T-cell (primary cell): ENCODE measurements around the gene CDH13. TPM values are rescaled to one million over a fixed set of nuclear protein-coding genes. Genes with fewer than 3 reads are reported as not detected.
A peak's percentile ranks its signal among the peaks of the same experiment; 100 is the strongest.

Experiments
- ATAC-seq, 4 experiments: fragments of 200-7000 bp in 3 of 4; fragments of 150-1000 bp in 1 of 4; cut with Tn5 transposase; replicated peaks in 1 of 4; 1 replicate in 3 of 4; 2 replicates in 1 of 4; pipeline ENCODE4 v1.10.0; 2021; ENCODE audit warnings: moderate library complexity in 3 of 4, mild to moderate bottlenecking in 2 of 4, moderate number of reproducible peaks in 1 of 4
- CTCF ChIA-PET, 2 donors: fragments of 300-600 bp; sonication (Branson Sonifier 250); formaldehyde crosslinking; loops; one replicate each; lab custom pipeline; 2022; ENCODE audit warnings: antibody characterized with exemption in 2 of 2; lab: Charles Lee
- POLR2A ChIA-PET, 2 donors: fragments of 300-600 bp; sonication (Branson Sonifier 250); formaldehyde crosslinking; loops; one replicate each; lab custom pipeline; 2022; ENCODE audit warnings: antibody characterized with exemption in 2 of 2; lab: Charles Lee
- DNase-seq, 35 experiments: peaks; one replicate each; pipeline versions ENCODE4 v3.0.0 to v3.0.0-alpha.2; 2013 to 2023
- H3K27ac ChIP-seq: one replicate; pipeline ENCODE4 v1.5.1; 2013; ENCODE audit warnings: low read length
- H3K27me3 ChIP-seq, 2 experiments: replicated peaks in 1 of 2; 1 replicate in 1 of 2; 2 replicates in 1 of 2; pipeline versions ENCODE4 v1.6.1 to v1.7.0; 2013; ENCODE audit warnings: low read length in 1 of 2, mixed read lengths in 1 of 2; ENCODE audit not compliant: control insufficient read depth in 2 of 2, insufficient read depth in 2 of 2; ENCODE audit errors: extremely low read depth in 1 of 2
- H3K36me3 ChIP-seq, 2 donors: 1 replicate in 1 of 2; 2 replicates in 1 of 2; pipeline versions ENCODE4 v1.6.1 to v1.7.0; 2013; ENCODE audit warnings: low read length in 1 of 2; ENCODE audit not compliant: control insufficient read depth in 2 of 2, insufficient read depth in 1 of 2; ENCODE audit errors: extremely low read depth in 1 of 2
- H3K4me1 ChIP-seq, 2 experiments: 1 replicate in 1 of 2; 2 replicates in 1 of 2; pipeline versions ENCODE4 v1.6.1 to v1.7.0; 2013; ENCODE audit warnings: low read length in 2 of 2, mixed read lengths in 1 of 2; ENCODE audit not compliant: insufficient read depth in 2 of 2, control insufficient read depth in 1 of 2; ENCODE audit errors: extremely low read depth in 1 of 2
- H3K4me3 ChIP-seq, 2 donors: 1 replicate in 1 of 2; 2 replicates in 1 of 2; pipeline versions ENCODE4 v1.5.1 to v1.7.0; 2013; ENCODE audit warnings: mild to moderate bottlenecking in 2 of 2, low read length in 1 of 2, moderate library complexity in 1 of 2; ENCODE audit not compliant: control insufficient read depth in 1 of 2; ENCODE audit errors: extremely low read depth in 1 of 2
- H3K9me3 ChIP-seq: 2 replicates; pipeline ENCODE4 v1.7.0; 2013
- H3K27ac Mint-ChIP-seq, 2 donors: one replicate each; pipeline ENCODE4 v1.8.0; 2020 to 2021; ENCODE audit warnings: mild to moderate bottlenecking in 2 of 2, mixed read lengths in 2 of 2
- H3K27me3 Mint-ChIP-seq, 2 donors: one replicate each; pipeline ENCODE4 v1.8.0; 2021 to 2022; ENCODE audit warnings: mixed read lengths in 2 of 2
- H3K36me3 Mint-ChIP-seq: one replicate; pipeline ENCODE4 v1.8.0; 2021; ENCODE audit warnings: mixed read lengths
- H3K4me1 Mint-ChIP-seq, 3 donors: one replicate each; pipeline ENCODE4 v1.8.0; 2020 to 2022; ENCODE audit warnings: mixed read lengths in 3 of 3, mild to moderate bottlenecking in 1 of 3
- H3K4me3 Mint-ChIP-seq, 3 donors: one replicate each; pipeline ENCODE4 v1.8.0; 2020 to 2022; ENCODE audit warnings: mild to moderate bottlenecking in 3 of 3, mixed read lengths in 3 of 3, moderate library complexity in 3 of 3
- H3K9me3 Mint-ChIP-seq, 3 donors: one replicate each; pipeline ENCODE4 v1.8.0; 2020 to 2022; ENCODE audit warnings: mixed read lengths in 3 of 3
- WGBS: methylation state at CpG from one replicate; pipeline ENCODE4 v1.1.5; 2013; ENCODE audit warnings: missing lambda C conversion rate; ENCODE audit not compliant: insufficient coverage; 5-methylcytosine and 5-hydroxymethylcytosine counted together
- total RNA-seq, 35 experiments: library from RNA in 6 of 35; stranded (reverse) in 6 of 35; fragments of 120-200 nt in 1 of 35; gene quantifications; one replicate each; pipeline versions ENCODE4 v1.2.1 to v1.2.4 and lab custom pipeline; 2013 to 2026

The CDH13 gene
- total RNA-seq, 5 donors from 2014 or later (not counting 1 experiment from before 2014, with no cell fraction given), result not detected

DNA sequence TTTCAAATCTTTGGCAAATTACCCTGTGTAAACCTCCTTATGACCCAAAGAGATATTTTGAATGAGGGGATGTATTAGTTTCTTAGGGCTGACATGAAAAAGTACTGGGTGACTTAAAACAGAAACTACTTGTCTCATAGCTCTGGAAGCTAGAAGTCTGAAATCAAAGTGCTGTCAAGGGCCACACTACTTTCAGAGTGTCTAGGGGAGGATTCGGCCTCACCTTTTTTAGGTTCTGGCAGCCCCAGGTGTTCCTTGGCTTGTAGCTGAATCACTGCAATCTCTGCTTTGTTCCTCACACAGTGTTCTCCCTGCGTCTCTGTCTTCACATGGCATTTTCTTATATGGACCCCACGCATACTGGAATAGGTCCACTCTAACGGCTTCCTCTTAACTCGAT, 322.2 kb downstream of the CDH13 start:
- 87% methylated on average over 3 of the region's 5 CpGs for WGBS
- POLR2A ChIA-PET, result no interaction called here
- CTCF ChIA-PET, result no interaction called here

DNA sequence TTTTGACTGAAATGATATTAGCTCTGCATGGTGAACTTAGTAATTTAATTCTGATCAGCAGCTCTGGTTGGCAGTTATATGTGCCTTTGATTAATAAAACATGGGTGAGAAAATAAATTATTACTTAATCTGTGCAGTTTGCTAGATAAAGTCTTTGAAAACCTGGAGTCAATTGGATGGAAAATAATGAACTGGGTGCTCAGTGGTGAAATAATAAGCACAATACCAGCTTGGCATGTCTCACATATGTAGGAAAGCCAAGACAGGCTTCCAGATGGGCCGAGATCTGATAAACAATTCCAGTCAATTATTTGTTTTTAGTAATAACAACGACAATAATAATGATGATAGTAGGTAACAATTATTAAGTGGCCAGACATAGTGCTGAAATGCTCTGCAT, 326.7 kb downstream of the CDH13 start:
- peaks cover 0 to 5% (median 0%) of the 10 kb centered on the region in 3 donors for H3K4me1 Mint-ChIP-seq
- ChIA-PET CTCF (no interaction called here), POLR2A (no interaction called here)
- peaks cover 0 to 3% of the 10 kb centered on the region in 2 donors for H3K27me3 Mint-ChIP-seq
- H3K9me3 Mint-ChIP-seq, result peaks cover 0 to 4% (median 3%) of the 10 kb centered on the region in 3 donors
- DNase-seq (no peak), ATAC-seq (no peak)
- Histone ChIP-seq H3K9me3 (no peaks in the 10 kb centered on the region), H3K27ac (no peak overlapping the region), H3K36me3 (no peaks in the 10 kb centered on the region), H3K27me3 (no peaks in the 10 kb centered on the region), H3K4me3 (no peak overlapping the region), H3K4me1 (no peaks in the 10 kb centered on the region)
- no peak overlapping the region for H3K27ac Mint-ChIP-seq
- no peak overlapping the region for H3K4me3 Mint-ChIP-seq
- WGBS, result no CpG with 5 or more reads among the region's 2 CpGs
- H3K36me3 Mint-ChIP-seq, result no peaks in the 10 kb centered on the region

More for the DNA sequence above, 322.2 kb downstream of the CDH13 start:
- Histone ChIP-seq H3K4me3 (no peak overlapping the region), H3K36me3 (no peaks in the 10 kb centered on the region), H3K4me1 (peaks cover 0 to 8% of the 10 kb centered on the region in 2 experiments), H3K27ac (no peak overlapping the region), H3K27me3 (no peaks in the 10 kb centered on the region), H3K9me3 (no peaks in the 10 kb centered on the region)
- Mint-ChIP-seq H3K4me3 (no peak overlapping the region), H3K27ac (no peak overlapping the region), H3K4me1 (peaks cover 0 to 11% (median 7%) of the 10 kb centered on the region in 3 donors), H3K36me3 (no peaks in the 10 kb centered on the region), H3K27me3 (no peaks in the 10 kb centered on the region), H3K9me3 (peaks cover 0 to 6% (median 4%) of the 10 kb centered on the region in 3 donors)
- DNase-seq, result no peak
- ATAC-seq, result no peak

DNA sequence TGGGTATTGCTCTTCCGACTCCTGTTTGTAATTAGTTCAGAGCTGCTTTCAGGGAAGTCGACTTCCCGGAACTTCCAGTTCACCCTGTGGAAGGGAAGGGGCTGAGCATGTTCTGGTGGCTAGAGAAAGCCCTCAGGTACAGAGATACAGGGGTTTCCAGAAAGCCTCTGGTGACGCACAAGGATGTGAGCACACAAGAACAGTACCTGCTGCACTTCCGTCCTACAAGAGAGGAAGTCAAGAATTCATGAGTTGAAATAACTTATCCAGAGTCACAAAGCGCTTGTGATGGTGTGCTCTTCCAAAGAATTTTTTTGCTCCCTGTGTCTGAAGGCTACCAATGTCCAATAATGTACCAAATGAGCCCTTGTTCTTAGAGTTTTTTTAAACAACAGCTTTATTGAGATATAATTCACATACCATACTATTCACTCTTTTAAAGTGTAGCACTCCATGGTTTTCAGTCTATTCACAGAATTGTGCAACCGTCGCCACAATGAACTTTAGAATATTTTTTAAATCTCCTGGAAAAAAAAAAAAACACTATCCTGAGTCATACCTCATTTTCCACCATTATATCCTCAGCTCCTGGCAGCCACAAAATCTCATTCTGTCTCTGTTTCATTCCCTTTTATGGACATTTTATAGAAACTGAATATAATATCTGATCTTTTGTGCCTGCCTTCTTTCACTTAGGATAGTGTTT, 327.6 kb downstream of the CDH13 start:
- no peak for DNase-seq

DNA sequence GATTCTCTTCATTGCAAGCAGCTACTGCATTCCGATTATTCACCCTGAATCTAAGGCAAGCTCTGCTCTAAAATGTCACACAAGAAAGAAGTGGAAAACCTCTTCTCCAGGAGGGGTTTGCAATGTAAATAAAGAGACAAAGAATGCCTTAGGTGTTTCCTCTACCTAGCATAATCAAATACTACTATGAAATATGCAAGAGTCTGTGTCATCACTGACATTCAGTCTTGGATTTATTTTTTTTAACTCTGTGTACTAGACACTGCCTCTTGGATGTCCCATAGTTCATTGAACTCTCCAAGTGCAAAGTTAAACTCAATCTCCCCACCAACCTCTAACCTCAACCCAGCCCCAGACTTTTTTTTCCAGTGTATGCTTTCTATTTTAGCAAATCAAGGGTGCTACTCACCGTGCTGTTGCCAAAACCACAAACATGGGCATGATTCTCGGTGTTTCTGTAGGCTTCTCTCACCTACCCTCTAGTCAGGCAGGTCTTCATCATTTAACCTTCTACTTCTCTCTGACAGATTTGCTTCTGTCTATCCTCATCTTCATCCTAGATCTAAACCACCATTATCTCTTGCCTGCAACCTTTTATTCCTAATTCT, 329.1 kb downstream of the CDH13 start:
- H3K27me3 Mint-ChIP-seq, result peaks cover 0 to 3% of the 10 kb centered on the region in 2 donors
- no peak overlapping the region for H3K27ac Mint-ChIP-seq
- no peaks in the 10 kb centered on the region for H3K36me3 Mint-ChIP-seq
- no peak overlapping the region for H3K4me3 Mint-ChIP-seq
- Histone ChIP-seq H3K4me1 (no peaks in the 10 kb centered on the region), H3K36me3 (no peaks in the 10 kb centered on the region), H3K9me3 (no peaks in the 10 kb centered on the region), H3K27ac (no peak overlapping the region), H3K4me3 (no peak overlapping the region), H3K27me3 (no peaks in the 10 kb centered on the region)
- 38% methylated on average over 2 of the region's 3 CpGs for WGBS
- peaks cover 0 to 5% (median 0%) of the 10 kb centered on the region in 3 donors for H3K4me1 Mint-ChIP-seq
- ChIA-PET CTCF (no interaction called here), POLR2A (no interaction called here)
- H3K9me3 Mint-ChIP-seq, result peaks cover 0 to 5% (median 3%) of the 10 kb centered on the region in 3 donors
- DNase-seq (peak in 1 of 35 experiments; percentile 11), ATAC-seq (no peak)

More for the DNA sequence above, 327.6 kb downstream of the CDH13 start:
- Histone ChIP-seq H3K4me1 (no peaks in the 10 kb centered on the region), H3K27ac (no peak overlapping the region), H3K27me3 (no peaks in the 10 kb centered on the region), H3K9me3 (no peaks in the 10 kb centered on the region), H3K4me3 (no peak overlapping the region), H3K36me3 (no peaks in the 10 kb centered on the region)
- CTCF ChIA-PET, result no interaction called here
- no peak for ATAC-seq
- H3K27ac Mint-ChIP-seq, result no peak overlapping the region
- no peaks in the 10 kb centered on the region for H3K36me3 Mint-ChIP-seq
- no peak overlapping the region for H3K4me3 Mint-ChIP-seq
- H3K9me3 Mint-ChIP-seq, result peaks cover 0 to 4% (median 3%) of the 10 kb centered on the region in 3 donors
- WGBS, result 79% methylated on average over 7 of the region's 8 CpGs
- POLR2A ChIA-PET, result no interaction called here
- H3K27me3 Mint-ChIP-seq, result peaks cover 0 to 3% of the 10 kb centered on the region in 2 donors
- peaks cover 0 to 5% (median 0%) of the 10 kb centered on the region in 3 donors for H3K4me1 Mint-ChIP-seq

DNA sequence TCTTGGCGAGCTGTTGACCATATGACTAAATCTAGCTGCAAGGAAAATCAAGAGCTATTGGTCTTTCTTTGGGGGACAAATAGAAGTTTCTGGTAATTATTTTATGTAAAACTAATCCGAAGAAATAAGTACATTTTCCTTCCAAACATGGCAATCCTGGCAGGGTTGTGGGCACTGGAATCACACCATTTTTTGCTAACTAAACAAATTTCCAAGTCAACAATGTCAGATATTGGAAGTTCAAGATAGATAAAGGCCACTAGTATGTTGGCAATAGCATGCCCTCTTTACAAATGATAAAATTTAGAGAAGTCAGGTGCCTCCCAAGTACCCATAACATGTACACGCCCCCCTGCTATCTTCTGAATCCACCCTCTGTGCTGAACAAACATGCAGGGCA, 330.4 kb downstream of the CDH13 start:
- peaks cover 0 to 3% of the 10 kb centered on the region in 2 donors for H3K27me3 Mint-ChIP-seq

DNA sequence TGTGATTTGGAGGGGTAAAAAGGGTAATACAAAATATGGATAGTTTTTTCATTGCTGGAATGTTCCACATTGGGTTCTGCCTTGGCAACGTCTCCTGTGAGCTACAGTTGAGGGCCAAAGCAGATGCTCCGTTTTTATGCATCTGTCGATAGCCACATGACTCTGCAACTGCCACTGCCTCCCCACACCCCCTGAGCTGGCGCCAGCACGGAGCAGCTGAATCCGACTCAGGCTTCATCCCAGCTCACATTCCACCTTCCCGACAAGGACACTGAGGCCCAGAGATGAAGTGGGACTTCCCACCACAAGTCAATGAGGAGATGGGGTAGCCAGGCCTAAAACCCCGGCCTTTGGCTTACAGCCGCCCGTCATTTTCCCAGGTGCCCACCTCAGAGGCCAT, 334.1 kb downstream of the CDH13 start:
- Mint-ChIP-seq H3K27me3 (peaks cover 0 to 3% of the 10 kb centered on the region in 2 donors), H3K4me3 (no peak overlapping the region), H3K9me3 (peaks cover 0 to 5% (median 0%) of the 10 kb centered on the region in 3 donors), H3K4me1 (peaks cover 0 to 3% (median 0%) of the 10 kb centered on the region in 3 donors), H3K36me3 (no peaks in the 10 kb centered on the region), H3K27ac (no peak overlapping the region)
- WGBS, result 92% methylated on average over 6 of the region's 10 CpGs
- Histone ChIP-seq H3K36me3 (no peaks in the 10 kb centered on the region), H3K4me3 (no peak overlapping the region), H3K27me3 (no peaks in the 10 kb centered on the region), H3K9me3 (no peaks in the 10 kb centered on the region), H3K27ac (no peak overlapping the region), H3K4me1 (no peaks in the 10 kb centered on the region)
- no peak for ATAC-seq
- no peak for DNase-seq
- ChIA-PET POLR2A (no interaction called here), CTCF (no interaction called here)

More for the DNA sequence above, 330.4 kb downstream of the CDH13 start:
- Histone ChIP-seq H3K27me3 (no peaks in the 10 kb centered on the region), H3K9me3 (no peaks in the 10 kb centered on the region), H3K36me3 (no peaks in the 10 kb centered on the region), H3K27ac (no peak overlapping the region), H3K4me1 (no peaks in the 10 kb centered on the region), H3K4me3 (no peak overlapping the region)
- WGBS, result no CpG with 5 or more reads among the region's 3 CpGs
- Mint-ChIP-seq H3K9me3 (peaks cover 0 to 5% (median 3%) of the 10 kb centered on the region in 3 donors), H3K4me1 (peaks cover 0 to 5% (median 0%) of the 10 kb centered on the region in 3 donors), H3K4me3 (no peak overlapping the region), H3K27ac (no peak overlapping the region), H3K36me3 (no peaks in the 10 kb centered on the region)
- POLR2A ChIA-PET, result no interaction called here
- CTCF ChIA-PET, result no interaction called here
- no peak for DNase-seq
- ATAC-seq, result no peak
